Neuron (in vitro differentiated cells): Measurements from ENCODE around the gene ARHGEF4.

ENCODE experiments used
- H2AFZ ChIP-seq: one replicate; pipeline ENCODE4 v1.6.1; 2013; ENCODE audit warnings: low read depth, mild to moderate bottlenecking, inconsistent platforms, low read length, moderate library complexity
- H3K27me3 ChIP-seq: one replicate; pipeline ENCODE4 v1.6.1; 2013; ENCODE audit warnings: low read length; ENCODE audit not compliant: insufficient read depth
- H3K36me3 ChIP-seq: one replicate; pipeline ENCODE4 v1.6.1; 2013; ENCODE audit warnings: low read length; ENCODE audit not compliant: insufficient read depth
- H3K4me1 ChIP-seq: one replicate; pipeline ENCODE4 v1.6.1; 2013; ENCODE audit warnings: low read length; ENCODE audit not compliant: insufficient read depth
- H3K4me3 ChIP-seq: 2 replicates; pipeline ENCODE4 v1.5.1; 2013; ENCODE audit warnings: mild to moderate bottlenecking, low read length, moderate library complexity
- H3K9me3 ChIP-seq: one replicate; pipeline ENCODE4 v1.6.1; 2013; ENCODE audit warnings: low read length

The ARHGEF4 gene

GRCh38 chr2:130920415-130921163 lies 83.9 kb downstream of the ARHGEF4 start:
- Histone ChIP-seq H3K27me3 (no peaks in the 10 kb centered on the region), H2AFZ (no peak overlapping the region), H3K36me3 (no peaks in the 10 kb centered on the region), H3K4me1 (no peaks in the 10 kb centered on the region), H3K9me3 (no peaks in the 10 kb centered on the region), H3K4me3 (no peak overlapping the region)

- Histone ChIP-seq H3K36me3 (no peaks in the 10 kb centered on the region), H3K27me3 (no peaks in the 10 kb centered on the region), H2AFZ (no peak overlapping the region), H3K9me3 (no peaks in the 10 kb centered on the region), H3K4me3 (no peak overlapping the region), H3K4me1 (no peaks in the 10 kb centered on the region)
Measured at GRCh38 chr2:130921164-130921476, 84.4 kb downstream of the ARHGEF4 start.

GRCh38 chr2:130922417-130922816 lies 85.7 kb downstream of the ARHGEF4 start:
- Histone ChIP-seq H2AFZ (no peak overlapping the region), H3K4me3 (no peak overlapping the region), H3K27me3 (no peaks in the 10 kb centered on the region), H3K9me3 (no peaks in the 10 kb centered on the region), H3K4me1 (no peaks in the 10 kb centered on the region), H3K36me3 (no peaks in the 10 kb centered on the region)

GRCh38 chr2:130928385-130928784 lies 91.7 kb downstream of the ARHGEF4 start:
- peaks cover 3% of the 10 kb centered on the region for H3K27me3 ChIP-seq
- H3K9me3 ChIP-seq, result no peaks in the 10 kb centered on the region
- no peaks in the 10 kb centered on the region for H3K36me3 ChIP-seq
- H3K4me1 ChIP-seq, result no peaks in the 10 kb centered on the region
- H3K4me3 ChIP-seq, result no peak overlapping the region
- no peak overlapping the region for H2AFZ ChIP-seq

GRCh38 chr2:130930740-130931659 lies 94.3 kb downstream of the ARHGEF4 start:
- no peaks in the 10 kb centered on the region for H3K9me3 ChIP-seq
- H3K27me3 ChIP-seq, result peaks cover 3% of the 10 kb centered on the region
- no peak overlapping the region for H2AFZ ChIP-seq
- no peaks in the 10 kb centered on the region for H3K36me3 ChIP-seq
- H3K4me3 ChIP-seq, result no peak overlapping the region
- no peaks in the 10 kb centered on the region for H3K4me1 ChIP-seq

- no peaks in the 10 kb centered on the region for H3K36me3 ChIP-seq
- H3K27me3 ChIP-seq, result peaks cover 3% of the 10 kb centered on the region
- peaks cover 2% of the 10 kb centered on the region for H3K9me3 ChIP-seq
- no peak overlapping the region for H3K4me3 ChIP-seq
- no peaks in the 10 kb centered on the region for H3K4me1 ChIP-seq
- H2AFZ ChIP-seq, result no peak overlapping the region
Measured at GRCh38 chr2:130933501-130933900, 96.8 kb downstream of the ARHGEF4 start.

- peaks cover 2% of the 10 kb centered on the region for H3K9me3 ChIP-seq
- no peak overlapping the region for H3K4me3 ChIP-seq
- no peaks in the 10 kb centered on the region for H3K4me1 ChIP-seq
- H2AFZ ChIP-seq, result no peak overlapping the region
- no peaks in the 10 kb centered on the region for H3K36me3 ChIP-seq
- H3K27me3 ChIP-seq, result no peaks in the 10 kb centered on the region
Measured at GRCh38 chr2:130936451-130936850, 99.7 kb downstream of the ARHGEF4 start.

- no peaks in the 10 kb centered on the region for H3K4me1 ChIP-seq
- no peak overlapping the region for H3K4me3 ChIP-seq
- H3K9me3 ChIP-seq, result no peaks in the 10 kb centered on the region
- H3K27me3 ChIP-seq, result no peaks in the 10 kb centered on the region
- no peaks in the 10 kb centered on the region for H3K36me3 ChIP-seq
- no peak overlapping the region for H2AFZ ChIP-seq
Measured at GRCh38 chr2:130947967-130948366, 111.3 kb downstream of the ARHGEF4 start.

- Histone ChIP-seq H3K36me3 (no peaks in the 10 kb centered on the region), H2AFZ (no peak overlapping the region), H3K4me1 (no peaks in the 10 kb centered on the region), H3K9me3 (no peaks in the 10 kb centered on the region), H3K4me3 (no peak overlapping the region), H3K27me3 (no peaks in the 10 kb centered on the region)
Measured at GRCh38 chr2:130949954-130950353, 113.2 kb downstream of the ARHGEF4 start.

- H3K27me3 ChIP-seq, result no peaks in the 10 kb centered on the region
- peaks cover 2% of the 10 kb centered on the region for H3K9me3 ChIP-seq
- no peaks in the 10 kb centered on the region for H3K36me3 ChIP-seq
- no peak overlapping the region for H3K4me3 ChIP-seq
- no peaks in the 10 kb centered on the region for H3K4me1 ChIP-seq
- H2AFZ ChIP-seq, result no peak overlapping the region
Measured at GRCh38 chr2:130951018-130951417, 114.3 kb downstream of the ARHGEF4 start.

GRCh38 chr2:130954873-130955272 lies 118.2 kb downstream of the ARHGEF4 start:
- no peak overlapping the region for H2AFZ ChIP-seq
- H3K4me1 ChIP-seq, result no peaks in the 10 kb centered on the region
- no peaks in the 10 kb centered on the region for H3K36me3 ChIP-seq
- H3K27me3 ChIP-seq, result peaks cover 4% of the 10 kb centered on the region
- H3K4me3 ChIP-seq, result no peak overlapping the region
- H3K9me3 ChIP-seq, result peaks cover 2% of the 10 kb centered on the region

GRCh38 chr2:130957915-130958314 lies 121.2 kb downstream of the ARHGEF4 start:
- no peak overlapping the region for H3K4me3 ChIP-seq
- H3K4me1 ChIP-seq, result no peaks in the 10 kb centered on the region
- peaks cover 28% of the 10 kb centered on the region for H3K27me3 ChIP-seq
- H3K36me3 ChIP-seq, result no peaks in the 10 kb centered on the region
- H3K9me3 ChIP-seq, result peaks cover 2% of the 10 kb centered on the region
- H2AFZ ChIP-seq, result no peak overlapping the region

GRCh38 chr2:130963196-130963848 lies 126.6 kb downstream of the ARHGEF4 start:
- H3K36me3 ChIP-seq, result no peaks in the 10 kb centered on the region
- H3K4me1 ChIP-seq, result peaks cover 3% of the 10 kb centered on the region
- H3K4me3 ChIP-seq, result peak overlapping the region; percentile 36
- H3K9me3 ChIP-seq, result no peaks in the 10 kb centered on the region
- peaks cover 77% of the 10 kb centered on the region for H3K27me3 ChIP-seq
- H2AFZ ChIP-seq, result no peak overlapping the region
